ENCODE results near the gene LCNL1. TPM values are rescaled to one million over a fixed set of nuclear protein-coding genes. Genes with fewer than 3 reads are reported as not detected.
"Not testable (repeated sequence)": the region's sequence is repeated elsewhere in the genome, so short reads cannot be mapped to it uniquely, and the experiment has no call there.

Gene LCNL1
- total RNA-seq, 1 donor from 2014 or later, result not detected

DNA sequence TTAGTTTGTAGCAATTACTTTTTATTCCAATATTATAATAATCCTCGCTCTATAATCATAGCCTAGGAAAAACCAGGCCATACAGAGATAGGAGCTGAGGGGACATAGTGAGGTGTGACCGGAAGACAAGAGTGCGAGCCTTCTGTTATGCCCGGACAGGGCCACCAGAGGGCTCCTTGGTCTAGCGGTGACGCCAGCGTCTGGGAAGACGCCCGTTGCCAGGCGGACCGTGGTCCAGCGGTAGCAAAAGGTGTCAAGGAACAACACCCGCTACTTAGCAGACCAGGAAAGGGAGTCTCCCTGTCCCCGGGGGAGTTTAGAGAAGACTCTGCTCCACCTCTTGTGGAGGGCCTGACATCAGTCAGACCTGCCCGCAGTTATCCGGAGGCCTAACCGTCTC, 21.5 kb downstream of the LCNL1 start:
- H3K27ac Mint-ChIP-seq; H3K79me2 ChIP-seq (ENCODE audit: low read depth); H3K4me2 ChIP-seq; H3K4me3 ChIP-seq; H3K4me1 Mint-ChIP-seq; H3K36me3 ChIP-seq; DNase-seq (ENCODE audit: low spot score); H3K4me1 ChIP-seq; H3K36me3 Mint-ChIP-seq; H3K9me3 Mint-ChIP-seq; H3K27me3 ChIP-seq; H3K4me3 Mint-ChIP-seq; H3K9me3 ChIP-seq (ENCODE audit: low read depth); H4K20me1 ChIP-seq (ENCODE audit: low read depth); H2AFZ ChIP-seq (replicated peaks); H3F3A ChIP-seq (ENCODE audit: low read depth); H3K27ac ChIP-seq; H3K9ac ChIP-seq: not testable (repeated sequence)
- peaks cover 16% of the 10 kb centered on the region for H3K27me3 Mint-ChIP-seq (ENCODE audit: insufficient read depth, low read depth)
- TF ChIP-seq, protein P1, sequence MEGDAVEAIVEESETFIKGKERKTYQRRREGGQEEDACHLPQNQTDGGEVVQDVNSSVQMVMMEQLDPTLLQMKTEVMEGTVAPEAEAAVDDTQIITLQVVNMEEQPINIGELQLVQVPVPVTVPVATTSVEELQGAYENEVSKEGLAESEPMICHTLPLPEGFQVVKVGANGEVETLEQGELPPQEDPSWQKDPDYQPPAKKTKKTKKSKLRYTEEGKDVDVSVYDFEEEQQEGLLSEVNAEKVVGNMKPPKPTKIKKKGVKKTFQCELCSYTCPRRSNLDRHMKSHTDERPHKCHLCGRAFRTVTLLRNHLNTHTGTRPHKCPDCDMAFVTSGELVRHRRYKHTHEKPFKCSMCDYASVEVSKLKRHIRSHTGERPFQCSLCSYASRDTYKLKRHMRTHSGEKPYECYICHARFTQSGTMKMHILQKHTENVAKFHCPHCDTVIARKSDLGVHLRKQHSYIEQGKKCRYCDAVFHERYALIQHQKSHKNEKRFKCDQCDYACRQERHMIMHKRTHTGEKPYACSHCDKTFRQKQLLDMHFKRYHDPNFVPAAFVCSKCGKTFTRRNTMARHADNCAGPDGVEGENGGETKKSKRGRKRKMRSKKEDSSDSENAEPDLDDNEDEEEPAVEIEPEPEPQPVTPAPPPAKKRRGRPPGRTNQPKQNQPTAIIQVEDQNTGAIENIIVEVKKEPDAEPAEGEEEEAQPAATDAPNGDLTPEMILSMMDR (IDR thresholded peaks at IDR 0.05), result peak; percentile 47

DNA sequence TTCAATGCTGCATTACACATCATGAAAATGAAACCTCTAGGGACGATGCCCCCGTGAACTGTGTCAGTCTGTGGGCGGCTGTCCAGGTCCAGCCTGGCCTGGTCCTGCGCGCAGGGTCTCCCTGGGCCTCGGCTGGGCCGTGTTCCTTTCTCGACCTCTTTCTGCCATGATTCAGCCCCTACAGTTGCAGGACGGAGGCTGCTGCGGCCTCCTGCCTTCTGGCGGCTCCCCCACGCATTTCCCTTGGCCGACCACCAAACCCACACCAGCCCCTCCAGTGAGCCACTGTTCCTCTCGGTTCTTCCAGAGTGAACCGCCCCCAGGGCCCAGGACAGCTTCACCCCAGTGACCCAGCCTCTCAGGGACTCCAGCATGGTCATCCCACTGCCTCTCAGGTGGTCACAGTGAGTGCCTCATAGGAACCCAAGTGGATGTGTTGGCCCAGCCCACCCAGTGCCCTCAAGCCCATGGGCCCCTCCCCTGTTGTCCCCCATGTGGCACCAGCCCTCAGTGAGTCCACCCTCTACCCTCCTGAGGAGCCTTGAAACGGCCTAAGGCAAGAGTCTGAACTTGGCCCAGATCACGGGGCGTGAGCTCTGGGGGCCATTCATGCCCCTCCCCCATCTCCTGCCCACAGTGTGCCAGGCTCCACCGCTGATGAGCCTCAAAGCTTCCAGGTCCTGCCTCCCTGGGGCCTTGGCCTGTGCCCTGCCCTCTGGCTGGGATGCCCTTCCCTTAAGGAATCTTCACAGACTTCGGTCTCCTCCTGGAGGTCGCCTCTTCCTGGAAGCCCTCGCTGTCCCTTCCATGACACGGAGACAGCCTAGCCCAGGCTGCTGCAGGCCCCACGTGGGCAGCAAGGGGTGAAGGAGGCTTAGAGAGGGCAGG, 23.6 kb downstream of the LCNL1 start:
- Histone ChIP-seq H3K4me3 (no peak overlapping the region), H3K4me2 (no peak overlapping the region), H2AFZ (replicated peaks) (no peak overlapping the region), H3K4me1 (no peaks in the 10 kb centered on the region), H3K79me2 (ENCODE audit: low read depth) (no peaks in the 10 kb centered on the region), H4K20me1 (ENCODE audit: low read depth) (no peaks in the 10 kb centered on the region), H3K27me3 (no peaks in the 10 kb centered on the region), H3K27ac (no peak overlapping the region), H3K9me3 (ENCODE audit: low read depth) (no peaks in the 10 kb centered on the region), H3K9ac (no peak overlapping the region), H3F3A (ENCODE audit: low read depth) (no peaks in the 10 kb centered on the region), H3K36me3 (no peaks in the 10 kb centered on the region)
- peaks cover 7% of the 10 kb centered on the region for H3K9me3 Mint-ChIP-seq
- TF ChIP-seq EZH2phosphoT487 (IDR thresholded peaks at IDR 0.05), result no peak
- TF ChIP-seq, protein P1 (IDR thresholded peaks at IDR 0.05), result no peak
- no peaks in the 10 kb centered on the region for H3K4me1 Mint-ChIP-seq
- no peak overlapping the region for H3K4me3 Mint-ChIP-seq
- DNase-seq (ENCODE audit: low spot score), result no peak
- no peaks in the 10 kb centered on the region for H3K36me3 Mint-ChIP-seq
- no peak overlapping the region for H3K27ac Mint-ChIP-seq
- peaks cover 12% of the 10 kb centered on the region for H3K27me3 Mint-ChIP-seq (ENCODE audit: insufficient read depth, low read depth)

DNA sequence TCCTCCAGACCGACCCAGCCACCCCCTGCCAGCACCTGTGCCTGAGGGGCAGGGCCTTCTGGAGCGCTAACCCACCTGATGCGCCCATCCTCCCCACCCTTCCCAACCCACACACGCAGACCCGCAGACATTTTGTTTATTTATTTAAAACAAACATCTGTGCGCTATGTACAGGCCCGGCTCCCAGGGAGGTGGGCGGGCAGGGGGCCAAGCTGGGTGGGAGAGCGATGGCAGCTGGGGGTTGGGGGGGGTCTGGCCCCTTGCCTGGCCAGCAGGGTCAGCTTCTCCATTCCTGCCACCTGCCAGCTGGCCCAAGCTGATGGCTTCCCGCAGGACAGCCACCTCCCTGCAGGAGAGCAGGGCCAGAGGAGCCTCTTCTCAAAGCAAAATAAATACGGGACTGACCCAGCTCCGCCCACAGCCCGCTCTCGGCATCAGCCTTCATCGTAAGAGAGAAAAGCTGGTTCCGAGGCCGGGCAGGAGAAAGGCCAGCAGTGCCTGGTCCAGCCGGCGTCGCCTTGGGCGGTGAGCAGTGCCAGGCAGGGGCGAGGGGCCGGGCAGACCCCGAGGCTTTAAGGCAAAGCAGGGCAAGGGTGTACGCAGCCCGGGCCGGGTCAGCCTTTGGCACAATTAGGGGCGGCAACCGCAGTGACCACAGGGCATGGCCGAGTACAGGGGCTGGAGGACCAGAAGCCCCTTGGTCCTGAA, 24.5 kb downstream of the LCNL1 start:
- peaks cover 7% of the 10 kb centered on the region for H3K9me3 Mint-ChIP-seq
- H3K4me3 ChIP-seq, result no peak overlapping the region
- H3K9ac ChIP-seq, result no peak overlapping the region
- TF ChIP-seq EZH2phosphoT487 (IDR thresholded peaks at IDR 0.05), result no peak
- TF ChIP-seq, protein P1 (IDR thresholded peaks at IDR 0.05), result no peak
- TF ChIP-seq EZH2 (IDR thresholded peaks at IDR 0.05), result no peak
- H3K27ac Mint-ChIP-seq, result no peak overlapping the region
- H3K36me3 ChIP-seq, result no peaks in the 10 kb centered on the region
- H3F3A ChIP-seq (ENCODE audit: low read depth), result no peaks in the 10 kb centered on the region
- peaks cover 12% of the 10 kb centered on the region for H3K27me3 Mint-ChIP-seq (ENCODE audit: insufficient read depth, low read depth)
- H3K9me3 ChIP-seq (ENCODE audit: low read depth), result no peaks in the 10 kb centered on the region
- no peaks in the 10 kb centered on the region for H4K20me1 ChIP-seq (ENCODE audit: low read depth)
- no peaks in the 10 kb centered on the region for H3K36me3 Mint-ChIP-seq
- no peak overlapping the region for H2AFZ ChIP-seq (replicated peaks)
- no peak for DNase-seq (ENCODE audit: low spot score)
- no peaks in the 10 kb centered on the region for H3K79me2 ChIP-seq (ENCODE audit: low read depth)
- no peaks in the 10 kb centered on the region for H3K4me1 Mint-ChIP-seq
- H3K27ac ChIP-seq, result no peak overlapping the region
- no peak overlapping the region for H3K4me2 ChIP-seq
- H3K4me3 Mint-ChIP-seq, result no peak overlapping the region
- H3K4me1 ChIP-seq, result no peaks in the 10 kb centered on the region
- H3K27me3 ChIP-seq, result no peaks in the 10 kb centered on the region
